PC-9 (cell line): Measurements from ENCODE around the gene KCNQ5. TPM values are rescaled to one million over a fixed set of nuclear protein-coding genes. Genes with fewer than 3 reads are reported as not detected.

Source experiments
- BruUV-seq: library from RNA; stranded (reverse); fragments of 400-500 nt; replicated peaks from 2 replicates; lab custom pipeline; 2021; lab: Mats Ljungman, UMichigan
- CTCF ChIA-PET: fragments of 300-600 bp; sonication (Branson Sonifier 250); formaldehyde crosslinking; loops from one replicate; lab custom pipeline; 2022; ENCODE audit warnings: antibody characterized with exemption; lab: Charles Lee
- POLR2A ChIA-PET: fragments of 300-600 bp; sonication (Branson Sonifier 250); formaldehyde crosslinking; loops from one replicate; lab custom pipeline; 2022; ENCODE audit warnings: antibody characterized with exemption; ENCODE audit not compliant: unreplicated experiment; lab: Charles Lee
- DNase-seq, 2 experiments: peaks; one replicate each; pipeline versions ENCODE4 v3.0.0 to v3.0.0-alpha.2; 2015 to 2022; ENCODE audit warnings: mixed read lengths in 1 of 2
- H2AFZ ChIP-seq: fragments of 200-600 bp; sonication (generic); 2 replicates; pipeline ENCODE4 v1.8.1; 2017; ENCODE audit warnings: antibody characterized with exemption
- H3F3A ChIP-seq: fragments of 200-600 bp; sonication (generic); 2 replicates; pipeline ENCODE4 v1.8.1; 2017; ENCODE audit warnings: antibody characterized with exemption, mild to moderate bottlenecking, low read depth; ENCODE audit not compliant: insufficient read depth
- H3K27ac ChIP-seq: fragments of 200-600 bp; sonication (generic); 2 replicates; pipeline ENCODE4 v1.6.1; 2016; ENCODE audit warnings: mixed run types
- H3K27me3 ChIP-seq: fragments of 200-600 bp; sonication (generic); 2 replicates; pipeline ENCODE4 v1.6.1; 2016; ENCODE audit warnings: low read depth, mixed run types; ENCODE audit not compliant: insufficient read depth
- H3K36me3 ChIP-seq: fragments of 200-600 bp; sonication (generic); 2 replicates; pipeline ENCODE4 v1.6.1; 2016; ENCODE audit warnings: low read depth, mixed run types
- H3K4me1 ChIP-seq: fragments of 200-600 bp; sonication (generic); replicated peaks from 2 replicates; pipeline ENCODE4 v1.6.1; 2016; ENCODE audit warnings: mixed run types; ENCODE audit not compliant: insufficient read depth
- H3K4me2 ChIP-seq: fragments of 200-600 bp; sonication (generic); 2 replicates; pipeline ENCODE4 v1.6.1; 2017; ENCODE audit warnings: mixed run types
- H3K4me3 ChIP-seq: fragments of 200-600 bp; sonication (generic); 2 replicates; pipeline ENCODE4 v1.6.1; 2016; ENCODE audit warnings: mixed run types
- H3K79me2 ChIP-seq: fragments of 200-600 bp; sonication (generic); 2 replicates; pipeline ENCODE4 v1.6.1; 2017; ENCODE audit warnings: low read depth, mixed run types
- H3K9me2 ChIP-seq: fragments of 200-600 bp; sonication (generic); 2 replicates; pipeline ENCODE4 v1.8.1; 2017; ENCODE audit warnings: mild to moderate bottlenecking; ENCODE audit not compliant: insufficient read depth
- H3K9me3 ChIP-seq: fragments of 200-600 bp; sonication (generic); 2 replicates; pipeline ENCODE4 v1.8.1; 2016; ENCODE audit warnings: low read depth; ENCODE audit not compliant: insufficient read depth
- H4K20me1 ChIP-seq: fragments of 200-600 bp; sonication (generic); 2 replicates; pipeline ENCODE4 v1.8.1; 2017; ENCODE audit not compliant: insufficient read depth
- CTCF ChIP-seq: fragments of 200-600 bp; sonication (generic); conservative IDR thresholded peaks from 2 replicates; pipeline ENCODE4 v1.6.1; 2017; ENCODE audit warnings: mixed run types, antibody characterized with exemption, mild to moderate bottlenecking, moderate library complexity
- EZH2 ChIP-seq: fragments of 200-600 bp; sonication (generic); IDR thresholded peaks from 2 replicates; pipeline ENCODE4 v1.8.0; 2017; ENCODE audit warnings: antibody characterized with exemption, low read depth
- intact Hi-C: fragments of 100-400 bp; cut with micrococcal nuclease; formaldehyde crosslinking; loops from one replicate; pipeline ENCODE4 v1.10.0; 2022; ENCODE audit not compliant: unreplicated experiment
- total RNA-seq: library from RNA; stranded (reverse); gene quantifications from 2 replicates; pipeline ENCODE4 v1.2.3, GENCODE V29; 2021

The KCNQ5 gene
- total RNA-seq, 1 experiment from 2014 or later = 0.20 TPM

GRCh38 chr6:72963946-72964345 is 342.1 kb downstream of the KCNQ5 start:
- no peaks in the 10 kb centered on the region for H4K20me1 ChIP-seq
- H3F3A ChIP-seq = peaks cover 17% of the 10 kb centered on the region; the same call in 1 of the 2 replicates
- DNase-seq = peak in 1 of 2 experiments; percentile 65
- POLR2A ChIA-PET = interaction anchor here (0.7 kb wide), 1 partner anchor 21 kb away, joined by 3 read pairs; no protein-coding TSS in a partner anchor
- no peaks in the 10 kb centered on the region for H3K27me3 ChIP-seq
- H3K27ac ChIP-seq = peak overlapping the region; percentile 61
- no peaks in the 10 kb centered on the region for H3K9me3 ChIP-seq
- no peak overlapping the region for H2AFZ ChIP-seq
- H3K4me1 ChIP-seq = peaks cover 28% of the 10 kb centered on the region
- H3K4me2 ChIP-seq = no peak overlapping the region
- H3K36me3 ChIP-seq = no peaks in the 10 kb centered on the region
- H3K4me3 ChIP-seq = no peak overlapping the region
- no peaks in the 10 kb centered on the region for H3K9me2 ChIP-seq
- no peak for TF ChIP-seq EZH2
- TF ChIP-seq CTCF = no peak
- no peaks in the 10 kb centered on the region for H3K79me2 ChIP-seq
- intact Hi-C loops = no loop called here
- CTCF ChIA-PET = interaction anchor here (0.6 kb wide), 1 partner anchor 1754 kb away, joined by 3 read pairs; no protein-coding TSS in a partner anchor
- BruUV-seq = no TSS peak

- Histone ChIP-seq H3K27me3 (no peaks in the 10 kb centered on the region), H3K79me2 (no peaks in the 10 kb centered on the region), H3K4me2 (no peak overlapping the region), H3F3A (peaks cover 22% of the 10 kb centered on the region; the same call in 1 of the 2 replicates), H4K20me1 (no peaks in the 10 kb centered on the region), H3K9me2 (no peaks in the 10 kb centered on the region), H3K4me3 (no peak overlapping the region), H3K27ac (no peak overlapping the region), H2AFZ (no peak overlapping the region), H3K9me3 (peaks cover 3% of the 10 kb centered on the region; the same call in 1 of the 2 replicates), H3K4me1 (peaks cover 35% of the 10 kb centered on the region), H3K36me3 (no peaks in the 10 kb centered on the region)
- no peak for DNase-seq
- TF ChIP-seq EZH2 (no peak), CTCF (no peak)
- ChIA-PET POLR2A (no interaction called here), CTCF (no interaction called here)
- intact Hi-C loops = loop anchor here (5.0 kb wide), 1 partner anchor 344 kb away; the partner anchor contains the start of gene KCNQ5
- BruUV-seq = no TSS peak
These were observed 344.9 kb downstream of the KCNQ5 start for GRCh38 chr6:72966628-72967280.

GRCh38 chr6:72967329-72967728 is 345.5 kb downstream of the KCNQ5 start:
- Histone ChIP-seq H3K4me1 (peaks cover 35% of the 10 kb centered on the region), H3K79me2 (no peaks in the 10 kb centered on the region), H3K9me3 (peaks cover 3% of the 10 kb centered on the region; the same call in 1 of the 2 replicates), H3K27ac (no peak overlapping the region), H3K4me2 (no peak overlapping the region), H4K20me1 (no peaks in the 10 kb centered on the region), H3K4me3 (no peak overlapping the region), H3K36me3 (no peaks in the 10 kb centered on the region), H3F3A (peaks cover 22% of the 10 kb centered on the region; the same call in 1 of the 2 replicates), H3K27me3 (no peaks in the 10 kb centered on the region), H3K9me2 (no peaks in the 10 kb centered on the region), H2AFZ (no peak overlapping the region)
- DNase-seq = no peak
- POLR2A ChIA-PET = no interaction called here
- no peak for TF ChIP-seq CTCF
- TF ChIP-seq EZH2 = no peak
- intact Hi-C loops = loop anchor here (5.0 kb wide), 1 partner anchor 345 kb away; the partner anchor contains the start of gene KCNQ5
- CTCF ChIA-PET = no interaction called here
- BruUV-seq = no TSS peak
